ENCODE measurements around the gene DNMBP.

DNA sequence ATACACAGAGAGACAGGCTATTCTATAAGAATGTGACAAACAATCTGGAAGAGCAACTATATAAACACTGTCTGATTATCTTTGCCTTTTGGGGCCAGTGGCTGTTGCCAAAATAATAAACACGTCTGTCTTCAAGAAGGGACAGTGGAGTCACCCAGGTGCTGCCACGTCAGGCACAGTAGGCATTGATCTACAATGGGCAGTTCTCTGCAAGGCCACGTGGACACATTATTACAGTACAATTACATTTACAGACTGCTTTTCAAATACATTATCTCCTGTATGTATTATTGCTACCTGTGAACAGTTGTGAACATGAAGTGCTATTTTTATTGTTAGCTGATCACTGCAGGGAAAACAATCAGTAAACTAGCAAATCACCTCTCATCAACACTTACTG, 14.0 kb downstream of the DNMBP start:
- TF ChIP-seq, protein P1, sequence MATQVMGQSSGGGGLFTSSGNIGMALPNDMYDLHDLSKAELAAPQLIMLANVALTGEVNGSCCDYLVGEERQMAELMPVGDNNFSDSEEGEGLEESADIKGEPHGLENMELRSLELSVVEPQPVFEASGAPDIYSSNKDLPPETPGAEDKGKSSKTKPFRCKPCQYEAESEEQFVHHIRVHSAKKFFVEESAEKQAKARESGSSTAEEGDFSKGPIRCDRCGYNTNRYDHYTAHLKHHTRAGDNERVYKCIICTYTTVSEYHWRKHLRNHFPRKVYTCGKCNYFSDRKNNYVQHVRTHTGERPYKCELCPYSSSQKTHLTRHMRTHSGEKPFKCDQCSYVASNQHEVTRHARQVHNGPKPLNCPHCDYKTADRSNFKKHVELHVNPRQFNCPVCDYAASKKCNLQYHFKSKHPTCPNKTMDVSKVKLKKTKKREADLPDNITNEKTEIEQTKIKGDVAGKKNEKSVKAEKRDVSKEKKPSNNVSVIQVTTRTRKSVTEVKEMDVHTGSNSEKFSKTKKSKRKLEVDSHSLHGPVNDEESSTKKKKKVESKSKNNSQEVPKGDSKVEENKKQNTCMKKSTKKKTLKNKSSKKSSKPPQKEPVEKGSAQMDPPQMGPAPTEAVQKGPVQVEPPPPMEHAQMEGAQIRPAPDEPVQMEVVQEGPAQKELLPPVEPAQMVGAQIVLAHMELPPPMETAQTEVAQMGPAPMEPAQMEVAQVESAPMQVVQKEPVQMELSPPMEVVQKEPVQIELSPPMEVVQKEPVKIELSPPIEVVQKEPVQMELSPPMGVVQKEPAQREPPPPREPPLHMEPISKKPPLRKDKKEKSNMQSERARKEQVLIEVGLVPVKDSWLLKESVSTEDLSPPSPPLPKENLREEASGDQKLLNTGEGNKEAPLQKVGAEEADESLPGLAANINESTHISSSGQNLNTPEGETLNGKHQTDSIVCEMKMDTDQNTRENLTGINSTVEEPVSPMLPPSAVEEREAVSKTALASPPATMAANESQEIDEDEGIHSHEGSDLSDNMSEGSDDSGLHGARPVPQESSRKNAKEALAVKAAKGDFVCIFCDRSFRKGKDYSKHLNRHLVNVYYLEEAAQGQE (IDR thresholded peaks at IDR 0.05; ENCODE audit: low read depth): no peak
- TF ChIP-seq CEBPB (IDR thresholded peaks at IDR 0.05) (no peak), YY1 (IDR thresholded peaks at IDR 0.05; ENCODE audit: low read depth) (no peak), TCF12 (IDR thresholded peaks at IDR 0.05; ENCODE audit: low read depth) (no peak), TEAD4 (IDR thresholded peaks at IDR 0.05) (no peak), ZBTB7A (IDR thresholded peaks at IDR 0.05; ENCODE audit: low read depth) (no peak), EP300 (IDR thresholded peaks at IDR 0.05; ENCODE audit: borderline replicate concordance) (no peak), CREB1 (IDR thresholded peaks at IDR 0.05; ENCODE audit: low read depth) (no peak), RAD21 (IDR thresholded peaks at IDR 0.05; ENCODE audit: low read depth) (no peak), TAF1 (IDR thresholded peaks at IDR 0.05; ENCODE audit: low read depth) (no peak)
- TF ChIP-seq, protein P2, sequence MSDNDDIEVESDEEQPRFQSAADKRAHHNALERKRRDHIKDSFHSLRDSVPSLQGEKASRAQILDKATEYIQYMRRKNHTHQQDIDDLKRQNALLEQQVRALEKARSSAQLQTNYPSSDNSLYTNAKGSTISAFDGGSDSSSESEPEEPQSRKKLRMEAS (IDR thresholded peaks at IDR 0.05): no peak
- TF ChIP-seq, protein P3, sequence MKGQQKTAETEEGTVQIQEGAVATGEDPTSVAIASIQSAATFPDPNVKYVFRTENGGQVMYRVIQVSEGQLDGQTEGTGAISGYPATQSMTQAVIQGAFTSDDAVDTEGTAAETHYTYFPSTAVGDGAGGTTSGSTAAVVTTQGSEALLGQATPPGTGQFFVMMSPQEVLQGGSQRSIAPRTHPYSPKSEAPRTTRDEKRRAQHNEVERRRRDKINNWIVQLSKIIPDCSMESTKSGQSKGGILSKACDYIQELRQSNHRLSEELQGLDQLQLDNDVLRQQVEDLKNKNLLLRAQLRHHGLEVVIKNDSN (IDR thresholded peaks at IDR 0.05): no peak

All from Ishikawa (cell line).